ENCODE measurements around the gene NINJ1. TPM values are rescaled to one million over a fixed set of nuclear protein-coding genes. Genes with fewer than 3 reads are reported as not detected.
"Not testable (repeated sequence)": the region's sequence is repeated elsewhere in the genome, so short reads cannot be mapped to it uniquely, and the experiment has no call there.

The NINJ1 gene
- total RNA-seq, 1 donor from 2014 or later = 3.9 TPM

- H3K4me1 ChIP-seq = no peaks in the 10 kb centered on the region
- H3K79me2 ChIP-seq (ENCODE audit: low read depth) = no peaks in the 10 kb centered on the region
- Mint-ChIP-seq H3K4me1 (peaks cover 8% of the 10 kb centered on the region), H3K9me3 (peaks cover 2% of the 10 kb centered on the region), H3K27ac (no peak overlapping the region), H3K36me3 (no peaks in the 10 kb centered on the region), H3K27me3 (ENCODE audit: insufficient read depth, low read depth) (no peaks in the 10 kb centered on the region), H3K4me3 (no peak overlapping the region)
- DNase-seq (ENCODE audit: low spot score) = no peak
- no peaks in the 10 kb centered on the region for H4K20me1 ChIP-seq (ENCODE audit: low read depth)
- H3K4me2 ChIP-seq = no peak overlapping the region
- H3K9me3 ChIP-seq (ENCODE audit: low read depth) = no peaks in the 10 kb centered on the region
- no peak overlapping the region for H3K4me3 ChIP-seq
- no peak overlapping the region for H3K27ac ChIP-seq
- H3K36me3 ChIP-seq = no peaks in the 10 kb centered on the region
- no peaks in the 10 kb centered on the region for H3F3A ChIP-seq (ENCODE audit: low read depth)
- H2AFZ ChIP-seq (replicated peaks) = no peak overlapping the region
- no peak overlapping the region for H3K9ac ChIP-seq
- no peak for TF ChIP-seq EZH2phosphoT487 (IDR thresholded peaks at IDR 0.05)
- TF ChIP-seq CTCF (IDR thresholded peaks at IDR 0.05) = no peak
- TF ChIP-seq EZH2 (IDR thresholded peaks at IDR 0.05) = no peak
- no peaks in the 10 kb centered on the region for H3K27me3 ChIP-seq
Observed at GRCh38 chr9:93147632-93148031, 13.6 kb upstream of the NINJ1 start.

GRCh38 chr9:93146696-93147095, 12.6 kb upstream of the NINJ1 start:
- not testable (repeated sequence) for H3K27me3 ChIP-seq; H4K20me1 ChIP-seq (ENCODE audit: low read depth); H3K36me3 ChIP-seq; H3K79me2 ChIP-seq (ENCODE audit: low read depth); DNase-seq (ENCODE audit: low spot score); H3K4me3 Mint-ChIP-seq; H2AFZ ChIP-seq (replicated peaks); H3K4me1 Mint-ChIP-seq; H3K9me3 ChIP-seq (ENCODE audit: low read depth); H3K27ac Mint-ChIP-seq; H3K4me2 ChIP-seq; H3K9ac ChIP-seq; H3K4me3 ChIP-seq; H3K4me1 ChIP-seq; H3K27me3 Mint-ChIP-seq (ENCODE audit: insufficient read depth, low read depth); H3K36me3 Mint-ChIP-seq; H3K9me3 Mint-ChIP-seq; H3F3A ChIP-seq (ENCODE audit: low read depth); H3K27ac ChIP-seq

GRCh38 chr9:93143830-93144530, 9.9 kb upstream of the NINJ1 start:
- H3K4me3 ChIP-seq = no peak overlapping the region
- no peak for DNase-seq (ENCODE audit: low spot score)
- Mint-ChIP-seq H3K9me3 (peaks cover 2% of the 10 kb centered on the region), H3K27me3 (ENCODE audit: insufficient read depth, low read depth) (peaks cover 2% of the 10 kb centered on the region), H3K4me3 (no peak overlapping the region), H3K4me1 (peaks cover 8% of the 10 kb centered on the region), H3K27ac (no peak overlapping the region), H3K36me3 (no peaks in the 10 kb centered on the region)
- peak overlapping the region; percentile 93 for H2AFZ ChIP-seq (replicated peaks)
- H3K9ac ChIP-seq = no peak overlapping the region
- no peaks in the 10 kb centered on the region for H4K20me1 ChIP-seq (ENCODE audit: low read depth)
- no peaks in the 10 kb centered on the region for H3K27me3 ChIP-seq
- TF ChIP-seq CTCF (IDR thresholded peaks at IDR 0.05) = no peak
- no peak for TF ChIP-seq EZH2phosphoT487 (IDR thresholded peaks at IDR 0.05)
- TF ChIP-seq EZH2 (IDR thresholded peaks at IDR 0.05) = no peak
- H3K36me3 ChIP-seq = no peaks in the 10 kb centered on the region
- H3K79me2 ChIP-seq (ENCODE audit: low read depth) = no peaks in the 10 kb centered on the region
- H3F3A ChIP-seq (ENCODE audit: low read depth) = no peaks in the 10 kb centered on the region
- H3K9me3 ChIP-seq (ENCODE audit: low read depth) = no peaks in the 10 kb centered on the region
- no peaks in the 10 kb centered on the region for H3K4me1 ChIP-seq
- no peak overlapping the region for H3K4me2 ChIP-seq
- H3K27ac ChIP-seq = no peak overlapping the region

GRCh38 chr9:93141771-93142483, 7.9 kb upstream of the NINJ1 start:
- Histone ChIP-seq H3K4me2 (no peak overlapping the region), H4K20me1 (ENCODE audit: low read depth) (no peaks in the 10 kb centered on the region), H3K9me3 (ENCODE audit: low read depth) (no peaks in the 10 kb centered on the region), H2AFZ (replicated peaks) (no peak overlapping the region), H3K27ac (no peak overlapping the region), H3K27me3 (no peaks in the 10 kb centered on the region), H3K9ac (no peak overlapping the region), H3K79me2 (ENCODE audit: low read depth) (no peaks in the 10 kb centered on the region), H3K4me3 (no peak overlapping the region), H3K36me3 (no peaks in the 10 kb centered on the region), H3F3A (ENCODE audit: low read depth) (no peaks in the 10 kb centered on the region), H3K4me1 (no peaks in the 10 kb centered on the region)
- Mint-ChIP-seq H3K27me3 (ENCODE audit: insufficient read depth, low read depth) (peaks cover 5% of the 10 kb centered on the region), H3K9me3 (peaks cover 2% of the 10 kb centered on the region), H3K4me3 (no peak overlapping the region), H3K27ac (peak overlapping the region; percentile 53), H3K36me3 (no peaks in the 10 kb centered on the region), H3K4me1 (peaks cover 8% of the 10 kb centered on the region)
- DNase-seq (ENCODE audit: low spot score) = no peak
- TF ChIP-seq EZH2 (IDR thresholded peaks at IDR 0.05) (no peak), CTCF (IDR thresholded peaks at IDR 0.05) (no peak), EZH2phosphoT487 (IDR thresholded peaks at IDR 0.05) (no peak)

Data from neural progenitor cell (in vitro differentiated cells).